Glomerular visceral epithelial cell (primary cell): Measurements from ENCODE around the gene NTMT2.
"Not testable (repeated sequence)": the region's sequence is repeated elsewhere in the genome, so short reads cannot be mapped to it uniquely, and the experiment has no call there.

Experiments used
- DNase-seq: peaks from one replicate; pipeline ENCODE4 v3.0.0-alpha.2; 2016; ENCODE audit errors: extremely low spot score

The NTMT2 gene

DNA sequence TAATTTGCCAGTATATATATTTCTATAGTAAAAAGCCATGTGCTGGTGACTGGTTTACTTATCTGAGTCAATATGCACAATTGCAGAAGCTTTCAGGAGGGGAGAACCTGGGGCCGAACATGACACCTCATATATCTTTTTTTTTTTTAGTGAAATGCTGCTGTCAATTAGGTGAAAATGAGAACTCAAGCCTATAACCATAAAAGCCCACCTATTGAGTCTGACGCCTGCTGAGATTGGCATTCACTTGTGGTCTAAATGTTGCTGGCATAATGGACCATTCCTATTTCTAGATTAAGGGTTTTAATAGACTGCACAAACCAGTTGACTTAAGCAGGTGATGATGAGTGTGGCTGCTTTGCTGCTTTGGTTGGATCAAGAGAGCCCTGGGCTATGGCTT lies 10.8 kb downstream of the NTMT2 start:
- DNase-seq = no peak

DNA sequence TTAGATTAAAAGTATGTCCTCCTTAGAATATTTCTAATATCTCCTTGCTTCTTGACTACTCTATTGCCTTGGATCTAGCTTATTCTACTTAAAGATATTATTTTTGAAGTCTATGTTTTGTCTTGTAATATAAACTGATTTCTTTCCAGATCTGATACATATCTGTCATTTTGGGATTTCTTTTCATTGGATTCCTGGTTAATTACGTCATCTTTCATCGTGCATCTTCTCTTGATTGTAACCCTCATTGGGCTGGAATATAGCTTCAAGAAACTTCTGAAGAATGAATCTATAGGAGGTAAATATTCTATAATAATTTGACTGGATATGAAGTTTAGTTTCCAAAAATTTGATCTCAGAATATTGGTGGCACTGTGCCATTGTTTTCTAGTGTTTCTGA lies 12.1 kb downstream of the NTMT2 start:
- no peak for DNase-seq

DNA sequence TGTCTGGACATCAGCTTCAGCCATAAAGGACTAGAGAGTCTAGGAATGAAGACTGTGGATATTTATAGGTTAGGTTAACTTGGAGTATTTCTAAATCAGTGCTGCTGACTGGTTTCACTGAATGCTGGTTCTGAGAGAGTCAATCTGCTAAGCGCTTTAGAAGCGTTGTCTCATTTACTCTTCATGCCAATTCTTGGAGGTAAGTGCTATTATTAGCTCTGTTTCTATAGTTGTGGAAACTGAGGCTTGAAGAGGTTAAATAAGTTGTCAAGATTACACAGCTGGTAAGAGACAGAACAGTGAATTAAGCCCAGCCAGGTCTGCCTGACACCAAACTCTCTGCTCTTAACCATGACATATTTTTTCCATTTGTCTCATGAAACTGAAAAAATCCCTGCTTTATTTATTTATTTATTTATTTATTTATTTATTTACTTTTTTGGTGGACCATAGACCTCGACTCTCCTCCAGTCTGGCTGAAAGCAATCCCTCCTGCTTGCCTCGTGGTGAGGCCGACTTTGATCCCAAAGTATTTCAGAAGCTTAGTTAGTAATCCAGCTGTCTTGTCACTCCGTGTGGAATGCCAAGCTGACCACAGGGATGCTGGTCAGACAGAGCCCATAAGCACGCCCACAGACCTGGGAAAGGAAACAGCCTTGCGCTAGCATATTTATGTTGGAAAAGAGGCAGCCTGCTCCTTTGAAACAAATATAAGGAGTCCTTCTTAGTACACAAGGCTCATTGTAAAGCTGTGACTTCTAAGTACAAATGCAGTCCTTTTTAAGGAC lies 16.9 kb downstream of the NTMT2 start:
- DNase-seq = peak; percentile 87

DNA sequence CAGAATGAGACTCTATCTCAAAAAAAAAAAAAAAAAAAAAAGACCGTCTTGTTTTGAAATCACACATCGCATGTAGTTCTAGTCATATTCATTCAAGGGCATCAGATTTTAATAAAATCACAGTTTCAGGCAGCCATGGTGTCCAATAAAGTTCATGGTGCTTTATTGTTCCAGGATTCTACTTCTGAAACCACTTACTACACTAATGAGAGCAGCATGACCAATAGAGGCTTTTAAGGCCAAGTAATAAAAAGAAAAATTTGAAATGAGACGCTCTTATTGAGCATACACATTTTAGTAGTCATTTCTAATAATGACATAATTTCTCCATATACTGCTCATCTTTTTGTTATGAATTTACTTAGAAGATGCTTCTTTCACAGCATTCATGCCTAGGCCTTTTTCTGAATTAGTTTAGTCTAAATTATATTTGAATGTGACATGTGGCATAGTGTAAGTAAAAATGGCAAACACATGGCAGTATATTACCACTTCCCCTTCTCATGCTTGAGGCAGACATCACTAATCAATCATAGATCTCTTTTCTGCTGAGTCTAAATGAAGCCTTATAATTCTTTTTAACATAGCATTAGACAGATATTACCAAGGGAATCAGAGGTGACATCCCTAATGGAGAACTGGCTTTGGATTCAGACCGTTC lies 18.5 kb downstream of the NTMT2 start:
- no peak for DNase-seq

DNA sequence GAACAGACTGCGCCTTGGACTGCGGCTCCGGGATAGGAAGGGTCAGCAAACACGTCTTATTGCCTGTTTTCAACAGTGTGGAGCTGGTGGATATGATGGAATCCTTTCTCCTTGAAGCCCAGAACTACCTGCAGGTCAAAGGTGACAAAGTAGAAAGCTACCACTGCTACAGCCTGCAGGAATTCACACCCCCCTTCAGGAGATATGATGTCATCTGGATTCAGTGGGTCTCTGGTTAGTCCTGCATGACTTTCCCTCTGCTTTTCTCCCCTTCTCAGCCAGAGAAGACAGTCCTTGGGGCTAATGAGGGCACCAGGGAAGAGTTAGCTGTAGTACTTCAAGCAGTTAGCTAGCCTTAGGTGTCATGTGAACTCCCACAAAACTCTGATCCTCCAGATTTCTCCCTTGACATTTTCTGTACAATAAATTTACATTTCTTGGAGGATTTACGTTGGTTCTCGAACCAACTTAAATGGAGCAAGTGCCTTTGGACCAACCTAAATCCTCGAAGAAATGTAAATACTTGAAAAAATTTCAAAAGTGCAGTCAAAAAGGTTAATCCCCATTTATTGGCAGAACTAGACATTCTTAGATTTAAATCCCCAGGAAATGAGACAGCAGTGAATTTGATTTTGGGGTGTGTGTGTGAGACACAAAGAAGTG lies 20.9 kb downstream of the NTMT2 start:
- DNase-seq = no peak

DNA sequence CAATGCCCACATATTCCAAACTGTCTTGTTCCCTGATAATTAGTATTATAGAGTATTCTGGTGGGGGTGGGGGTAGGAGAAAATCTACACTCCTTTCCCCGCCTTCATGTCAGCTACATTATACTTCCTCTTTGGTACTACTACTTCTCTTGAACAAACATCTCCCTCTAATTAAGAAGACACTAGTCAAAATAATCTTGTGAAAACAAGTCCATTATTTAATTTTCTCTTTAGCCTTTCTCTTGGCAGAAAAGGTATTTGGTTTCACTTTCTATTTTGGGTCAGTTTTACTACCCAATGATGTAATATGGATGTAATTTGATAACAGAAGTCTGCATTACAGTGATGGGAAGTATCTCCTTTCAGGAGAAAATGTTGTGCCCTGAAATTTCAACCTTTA lies 22.5 kb downstream of the NTMT2 start:
- DNase-seq = peak; percentile 25

- DNase-seq = not testable (repeated sequence)
Measured at GRCh38 chr1:170170513-170170912, 24.8 kb downstream of the NTMT2 start.

DNA sequence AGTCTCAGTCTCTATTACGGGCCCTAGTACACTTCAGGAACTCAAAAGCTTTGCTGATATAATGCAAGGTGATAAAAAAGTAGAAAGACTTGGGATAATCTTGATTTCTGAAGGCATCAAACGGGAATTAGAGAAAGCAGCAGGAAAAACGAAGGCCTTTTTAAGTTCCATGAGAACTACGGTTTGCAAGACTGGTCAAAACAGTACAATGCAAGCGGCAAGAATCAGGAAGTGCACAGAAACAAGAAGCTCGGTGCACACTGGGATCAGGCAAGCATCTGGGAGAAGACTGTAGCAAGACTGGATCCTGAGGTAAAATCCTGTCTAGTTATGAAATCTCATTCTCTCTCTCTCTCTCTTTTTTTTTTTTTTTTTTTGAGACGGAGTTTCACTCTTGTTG lies 28.6 kb downstream of the NTMT2 start:
- no peak for DNase-seq

- no peak for DNase-seq
Measured at GRCh38 chr1:170175041-170175440, 29.3 kb downstream of the NTMT2 start.

DNA sequence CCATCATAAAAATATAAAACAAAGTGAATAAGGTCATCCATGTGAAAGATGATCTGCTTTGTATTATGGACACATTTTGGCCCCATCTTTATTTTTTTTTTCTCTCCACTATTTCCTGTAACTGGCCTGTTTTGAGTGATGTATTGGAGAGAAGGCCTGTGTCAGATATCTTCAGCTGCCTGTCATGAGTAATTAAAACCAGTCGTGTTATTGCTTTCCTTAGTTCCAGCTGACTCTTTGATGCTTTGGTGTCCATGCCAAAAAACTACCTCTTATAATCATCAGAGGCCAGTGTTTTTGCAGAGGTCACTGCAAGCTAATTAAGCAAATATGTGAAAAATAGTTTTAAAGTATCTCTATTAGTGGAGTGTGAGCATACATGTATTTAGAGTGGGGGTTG lies 29.7 kb downstream of the NTMT2 start:
- no peak for DNase-seq

- no peak for DNase-seq
Measured at GRCh38 chr1:170176772-170177171, 31.0 kb downstream of the NTMT2 start.

DNA sequence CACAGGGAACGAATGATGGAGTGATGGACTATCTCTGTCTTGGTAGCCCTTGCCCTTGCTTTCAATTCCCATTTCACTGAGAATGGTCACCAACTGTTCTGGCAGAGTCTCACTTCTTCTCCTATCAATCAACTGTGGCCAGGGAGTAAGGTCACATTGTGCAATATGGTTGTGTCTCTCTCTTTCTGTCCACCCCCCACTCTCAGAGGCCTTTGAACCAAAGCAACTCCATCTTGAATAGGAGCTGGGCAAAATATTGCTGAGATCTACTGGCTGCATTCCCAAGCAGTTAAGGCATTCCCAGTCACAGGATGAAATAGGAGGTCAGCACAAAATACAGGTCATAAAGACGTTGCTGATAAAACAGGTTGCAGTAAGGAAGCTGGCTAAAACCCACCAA lies 36.7 kb downstream of the NTMT2 start:
- no peak for DNase-seq

DNA sequence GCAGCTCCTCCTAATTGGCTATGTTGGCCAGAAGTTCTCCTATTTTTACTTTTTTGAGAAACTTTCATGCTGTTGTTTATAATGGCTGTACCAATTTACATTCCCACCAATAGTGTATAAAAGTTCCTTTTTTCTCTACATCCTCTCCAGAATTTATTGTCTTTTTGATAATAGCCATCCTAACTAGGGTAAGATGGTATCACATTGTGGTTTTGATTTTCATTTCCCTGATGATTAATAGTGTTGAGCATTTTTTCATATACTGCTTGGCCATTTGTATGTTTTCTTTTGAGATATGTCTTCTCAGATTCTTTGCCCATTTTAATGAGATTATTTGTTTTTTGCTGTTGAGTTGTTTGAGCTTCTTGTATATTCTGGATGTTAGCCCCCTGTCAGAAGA lies 46.8 kb downstream of the NTMT2 start:
- DNase-seq = no peak

- DNase-seq = no peak
Measured at GRCh38 chr1:170194451-170194850, 48.7 kb downstream of the NTMT2 start.

DNA sequence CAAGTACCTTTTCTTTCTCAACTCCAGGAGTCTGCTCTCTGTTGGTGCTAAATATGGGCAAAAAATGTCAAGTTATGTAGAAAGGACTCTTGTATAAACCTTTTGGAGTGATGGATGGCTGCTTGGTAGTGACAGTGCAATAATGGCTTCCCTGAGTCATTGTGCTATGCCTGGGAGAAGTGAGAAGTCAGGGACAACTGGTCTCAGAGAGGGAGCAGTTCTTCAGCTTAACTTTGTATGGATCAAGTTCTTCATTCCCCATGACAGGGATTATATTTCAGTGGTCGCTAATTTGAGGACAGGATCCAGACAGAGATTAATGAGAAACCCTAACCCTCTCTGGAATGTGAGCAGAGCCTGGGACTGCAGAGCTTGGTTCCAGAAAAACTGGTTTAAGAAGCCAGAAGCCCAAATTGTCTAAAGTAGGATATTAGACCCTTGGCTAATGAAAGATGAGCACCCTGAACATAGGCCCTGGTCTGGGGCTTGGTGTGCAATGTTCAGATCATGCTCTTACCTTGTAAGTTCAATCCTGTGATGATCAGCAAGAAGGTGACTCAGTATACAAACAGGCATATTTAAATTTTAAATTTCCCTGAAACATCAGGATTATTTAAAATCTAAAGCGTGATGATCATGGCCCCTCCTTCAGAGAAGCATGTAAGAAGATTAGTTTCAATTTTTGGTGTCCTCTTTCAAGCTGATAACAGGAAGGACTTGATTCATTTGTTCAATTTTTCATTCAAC lies 50.9 kb downstream of the NTMT2 start:
- no peak for DNase-seq

DNA sequence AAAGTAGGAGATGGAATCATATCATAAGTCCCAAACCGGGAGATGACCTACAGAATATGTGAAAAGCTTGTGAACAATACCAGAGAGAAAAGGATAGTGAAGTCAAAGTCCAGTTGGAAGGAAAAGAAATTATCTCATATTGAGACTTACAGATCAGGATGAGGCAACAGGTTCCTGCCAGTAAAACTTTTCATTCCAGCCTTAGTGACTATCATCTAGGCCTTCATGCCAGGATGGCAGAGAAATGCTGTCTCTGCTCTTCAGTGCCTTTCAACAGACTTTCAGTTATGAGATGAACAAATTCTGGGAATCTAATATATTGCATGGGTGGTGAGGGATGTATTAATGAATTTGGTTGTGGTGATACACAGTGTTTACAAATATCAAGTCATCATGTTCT lies 52.3 kb downstream of the NTMT2 start:
- no peak for DNase-seq

GRCh38 chr1:170198584-170198983 lies 52.8 kb downstream of the NTMT2 start:
- DNase-seq = no peak

GRCh38 chr1:170200161-170200560 lies 54.4 kb downstream of the NTMT2 start:
- DNase-seq = no peak

GRCh38 chr1:170200621-170201397 lies 55.0 kb downstream of the NTMT2 start:
- no peak for DNase-seq

- DNase-seq = no peak
Measured at GRCh38 chr1:170203693-170204092, 57.9 kb downstream of the NTMT2 start.

GRCh38 chr1:170204121-170204520 lies 58.4 kb downstream of the NTMT2 start:
- DNase-seq = no peak

DNA sequence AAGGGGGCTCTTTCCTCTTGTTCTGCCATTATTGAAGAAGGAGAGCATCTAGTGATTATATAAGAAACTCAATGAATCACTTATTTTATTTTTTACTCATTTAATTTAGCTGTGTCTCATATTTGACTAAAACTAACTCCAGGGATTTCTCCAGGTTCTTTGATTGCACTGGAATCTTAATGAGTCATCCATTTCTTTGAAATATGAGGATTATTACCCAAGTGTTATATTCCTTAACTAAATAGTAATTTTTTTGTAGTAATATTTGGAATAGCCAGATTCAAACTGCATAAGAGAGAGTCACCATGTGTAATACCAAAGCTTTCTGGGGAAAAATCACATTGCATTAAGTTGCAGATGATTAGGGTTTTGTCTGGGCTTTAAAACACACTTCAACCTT lies 59.5 kb downstream of the NTMT2 start:
- no peak for DNase-seq
